HG03108 (cell line): ENCODE results near the gene C11orf71.

Experiments used
- ATAC-seq: cut with Tn5 transposase; IDR thresholded peaks from one replicate; pipeline ENCODE4 v1.9.1; 2021; ENCODE audit warnings: moderate library complexity; ENCODE audit not compliant: unreplicated experiment

C11orf71 gene

DNA sequence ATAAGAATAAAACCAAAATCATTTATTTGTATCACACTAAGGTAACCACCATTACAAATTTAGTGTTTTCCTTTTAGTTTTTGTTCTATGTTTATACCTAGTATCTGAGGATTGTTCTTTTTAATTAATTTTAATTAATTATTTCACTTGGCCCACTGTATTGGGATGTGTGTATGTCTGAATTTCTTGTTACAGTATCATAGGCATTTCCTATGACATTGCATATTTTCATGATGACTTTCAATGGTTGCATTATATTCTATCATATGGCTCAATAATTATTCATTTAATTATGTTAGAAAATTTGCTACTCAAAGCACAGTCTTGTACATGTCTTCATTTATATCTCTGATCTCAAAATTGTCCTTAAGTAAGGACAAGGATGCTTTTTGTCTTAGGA is 41.0 kb downstream of the C11orf71 start:
- no peak for ATAC-seq

DNA sequence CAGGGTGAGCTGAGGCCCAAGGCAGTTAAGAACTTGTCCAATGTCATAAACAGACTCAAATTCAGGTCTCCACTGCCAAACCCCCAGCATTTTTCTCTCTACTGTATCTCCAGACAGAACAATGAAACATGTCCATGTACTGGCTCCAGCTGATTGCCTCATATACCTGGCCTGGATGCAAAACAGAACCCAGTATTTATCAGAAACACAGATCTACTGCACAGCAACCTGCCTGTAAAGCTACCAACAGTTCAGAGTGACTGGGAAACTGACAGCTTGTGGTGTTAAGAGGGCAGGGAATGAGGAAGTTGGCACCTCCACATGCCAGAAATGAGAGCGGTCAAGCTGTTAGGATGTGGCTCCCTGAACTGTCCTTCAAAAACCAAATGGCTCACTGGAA is 41.6 kb downstream of the C11orf71 start:
- no peak for ATAC-seq

DNA sequence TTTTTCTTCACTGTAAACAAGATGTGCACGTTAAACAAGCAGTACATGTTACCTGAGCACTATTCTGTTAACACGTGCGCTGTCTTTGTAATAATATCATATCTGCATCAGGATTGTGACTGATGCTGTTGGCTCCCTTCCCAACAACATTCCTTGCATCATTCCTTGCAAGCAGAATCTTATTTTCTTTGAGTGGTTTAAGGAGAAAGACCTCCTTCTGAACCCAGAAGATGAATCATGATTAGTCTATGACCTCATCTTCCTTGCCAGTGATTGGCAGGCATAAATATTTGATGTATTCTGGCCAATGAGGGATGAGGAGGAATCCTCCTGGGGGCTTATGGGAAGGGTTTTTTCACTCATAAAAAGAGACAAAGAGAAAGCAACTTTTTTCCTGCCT is 46.2 kb downstream of the C11orf71 start:
- no peak for ATAC-seq

DNA sequence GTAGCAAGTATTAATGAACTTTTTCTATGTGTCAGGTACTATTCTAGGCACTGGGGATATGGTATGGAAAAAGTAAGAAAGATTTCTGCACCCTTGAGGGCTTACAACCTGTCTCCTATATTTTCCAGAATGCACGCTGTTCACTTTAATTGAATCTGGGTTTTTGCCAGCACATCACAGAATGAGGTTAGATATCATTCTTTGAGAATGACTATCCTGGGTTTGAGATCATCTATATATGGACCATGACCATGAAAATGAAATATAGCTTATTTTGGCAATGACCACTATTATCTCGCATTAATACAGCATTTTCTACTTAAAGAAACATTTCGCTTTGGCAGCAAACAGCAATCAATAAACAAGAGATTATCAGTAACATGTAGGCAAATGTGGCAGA is 46.9 kb downstream of the C11orf71 start:
- ATAC-seq, result no peak

DNA sequence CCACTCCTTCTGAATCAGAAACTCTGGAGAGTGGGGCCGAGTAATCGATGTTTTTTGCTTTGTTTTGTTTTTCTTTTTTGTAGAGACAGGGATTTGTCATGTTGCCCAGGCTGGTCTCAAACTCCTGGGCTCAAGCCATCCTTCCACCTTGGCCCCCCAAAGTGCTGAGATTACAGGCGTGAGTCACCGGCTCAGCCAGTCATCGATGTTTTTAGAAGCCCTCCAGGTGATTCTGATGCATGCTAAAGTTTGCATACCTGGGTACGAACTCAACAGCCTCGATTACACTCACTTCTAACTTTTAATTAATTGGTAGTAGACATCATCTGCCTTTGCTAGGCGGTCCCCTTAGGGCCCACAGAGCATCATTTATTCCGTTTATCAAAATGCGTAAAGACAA is 50.3 kb downstream of the C11orf71 start:
- ATAC-seq, result no peak
